ENCODE measurements around the gene SSH2. TPM values are rescaled to one million over a fixed set of nuclear protein-coding genes. Genes with fewer than 3 reads are reported as not detected.

The SSH2 gene
- total RNA-seq, 1 experiment from 2014 or later: 14.6 TPM

GRCh38 chr17:29787995-29788394 lies 142.0 kb downstream of the SSH2 start:
- DNase-seq: no peak
- Histone ChIP-seq H3T11ph (ENCODE audit: low read length) (no peak overlapping the region), H4K5ac (ENCODE audit: insufficient read length, low read depth, low read length) (no peak overlapping the region), H3K4me1 (ENCODE audit: insufficient read depth, low read length) (peaks cover 2% of the 10 kb centered on the region; the same call in 1 of the 2 replicates), H3K27me3 (ENCODE audit: insufficient read depth, low read length) (no peaks in the 10 kb centered on the region), H2BK12ac (ENCODE audit: insufficient read length, low read depth, low read length) (no peak overlapping the region), H3K4ac (ENCODE audit: low read depth, low read length) (no peak overlapping the region), H3K23ac (ENCODE audit: insufficient read length, low read depth, low read length) (no peak overlapping the region), H3K4me2 (ENCODE audit: insufficient read depth, insufficient read length, low read length) (no peak overlapping the region), H3K27ac (ENCODE audit: insufficient read length, low read depth, low read length) (no peak overlapping the region), H2BK20ac (ENCODE audit: low read depth, low read length, poor library complexity, severe bottlenecking) (no peak overlapping the region), H3K23me2 (ENCODE audit: insufficient read length, low read depth, low read length, poor library complexity, severe bottlenecking) (no peaks in the 10 kb centered on the region), H3K9ac (ENCODE audit: extremely low read depth, insufficient read length, low read length) (no peak overlapping the region), H2BK5ac (ENCODE audit: insufficient read length, low read length) (no peak overlapping the region), H3K79me1 (ENCODE audit: insufficient read depth, low read depth, low read length, poor library complexity, severe bottlenecking) (no peaks in the 10 kb centered on the region), H2BK15ac (ENCODE audit: low read depth, low read length) (no peak overlapping the region), H3K14ac (ENCODE audit: insufficient read depth, low read length) (no peak overlapping the region), H3K18ac (ENCODE audit: insufficient read length, low read depth, low read length) (no peak overlapping the region), H2AK5ac (ENCODE audit: insufficient read length, low read length) (no peak overlapping the region), H3K56ac (ENCODE audit: insufficient read length, low read depth, low read length) (no peak overlapping the region), H4K91ac (ENCODE audit: insufficient read length, low read depth, low read length) (no peak overlapping the region), H2AFZ (ENCODE audit: low read length) (no peak overlapping the region), H3K79me2 (ENCODE audit: insufficient read depth, low read length) (no peaks in the 10 kb centered on the region), H2BK120ac (ENCODE audit: low read depth, low read length, poor library complexity, severe bottlenecking) (no peak overlapping the region), H4K20me1 (ENCODE audit: control insufficient read depth, insufficient read depth, insufficient read length) (no peaks in the 10 kb centered on the region), H3K9me3 (ENCODE audit: control insufficient read depth, low read depth, low read length) (no peaks in the 10 kb centered on the region), H4K8ac (replicated peaks; ENCODE audit: insufficient read length, low read depth, low read length) (no peak overlapping the region)
- Mint-ChIP-seq H3K4me1 (peaks cover 39 to 41% of the 10 kb centered on the region in 2 experiments), H3K4me3 (no peak overlapping the region), H3K27me3 (ENCODE audit: low read depth) (no peaks in the 10 kb centered on the region), H3K27ac (no peak overlapping the region; a peak in 1 of 7 replicates), H3K9me3 (no peaks in the 10 kb centered on the region; a peak in 1 of 5 replicates), H3K36me3 (ENCODE audit: insufficient read depth in 1 of 3, low read depth in 3 of 3) (peaks cover 0 to 1% (median 0%) of the 10 kb centered on the region in 3 experiments; a peak in 3 of 7 replicates)
- TF ChIP-seq CTCF (conservative IDR thresholded peaks at IDR 0.05): no peak
- WGBS (ENCODE audit: extremely low coverage, insufficient read length, low lambda C conversion rate): no CpG with 5 or more reads among the region's 3 CpGs

Data from H9 (cell line).